PC-3 (cell line): Measurements from ENCODE around the gene CACNA1C. TPM values are rescaled to one million over a fixed set of nuclear protein-coding genes. Genes with fewer than 3 reads are reported as not detected.

ENCODE experiments used
- ATAC-seq: fragments of 200-7000 bp; cut with Tn5 transposase; 2 replicates; pipeline ENCODE4 v1.9.1; 2020; ENCODE audit warnings: mild to moderate bottlenecking, moderate library complexity
- BruUV-seq: library from RNA; stranded (reverse); fragments of 400-500 nt; replicated peaks from 2 replicates; lab custom pipeline; 2021; lab: Mats Ljungman, UMichigan
- CTCF ChIA-PET: fragments of 300-600 bp; sonication (Branson Sonifier 250); formaldehyde crosslinking; loops from one replicate; lab custom pipeline; 2022; ENCODE audit warnings: antibody characterized with exemption; lab: Charles Lee
- POLR2A ChIA-PET: fragments of 300-600 bp; sonication (Branson Sonifier 250); formaldehyde crosslinking; loops from one replicate; lab custom pipeline; 2022; ENCODE audit warnings: antibody characterized with exemption; ENCODE audit not compliant: unreplicated experiment; lab: Charles Lee
- DNase-seq: peaks from one replicate; pipeline ENCODE4 v3.0.0-alpha.2; 2015
- H2AFZ ChIP-seq: fragments of 300-600 bp; sonication (generic); 2 replicates; pipeline ENCODE4 v1.6.0; 2016; ENCODE audit warnings: antibody characterized with exemption, low read length
- H3F3A ChIP-seq: fragments of 300-600 bp; sonication (generic); one replicate; pipeline ENCODE4 v1.6.0; 2017; ENCODE audit warnings: antibody characterized with exemption, low read length, control low read depth, mild to moderate bottlenecking; ENCODE audit not compliant: unreplicated experiment
- H3K27ac ChIP-seq: fragments of 300-600 bp; sonication (generic); 2 replicates; pipeline ENCODE4 v1.5.1; 2016; ENCODE audit warnings: mild to moderate bottlenecking, low read length
- H3K27me3 ChIP-seq: fragments of 300-600 bp; sonication (generic); 2 replicates; pipeline ENCODE4 v1.6.1; 2016; ENCODE audit warnings: low read length, mixed read lengths
- H3K36me3 ChIP-seq: fragments of 300-600 bp; sonication (generic); 2 replicates; pipeline ENCODE4 v1.6.1; 2016; ENCODE audit warnings: low read depth, mixed run types, low read length, mixed read lengths
- H3K4me1 ChIP-seq: fragments of 300-600 bp; sonication (generic); 2 replicates; pipeline ENCODE4 v1.5.1; 2016; ENCODE audit warnings: low read length; ENCODE audit not compliant: insufficient read depth
- H3K4me2 ChIP-seq: fragments of 300-600 bp; sonication (generic); 2 replicates; pipeline ENCODE4 v1.6.0; 2016; ENCODE audit warnings: low read length
- H3K4me3 ChIP-seq: fragments of 300-600 bp; sonication (generic); 2 replicates; pipeline ENCODE4 v1.5.1; 2016; ENCODE audit warnings: mild to moderate bottlenecking, low read length, mixed read lengths
- H3K79me2 ChIP-seq: fragments of 300-600 bp; sonication (generic); 2 replicates; pipeline ENCODE4 v1.6.1; 2017; ENCODE audit warnings: low read length, mixed read lengths
- H3K9ac ChIP-seq: fragments of 300-600 bp; sonication (generic); 2 replicates; pipeline ENCODE4 v1.6.0; 2016; ENCODE audit warnings: mild to moderate bottlenecking, low read length
- H3K9me2 ChIP-seq: fragments of 300-600 bp; sonication (generic); replicated peaks from 2 replicates; pipeline ENCODE4 v1.6.1; 2016; ENCODE audit warnings: mixed run types, low read length, mixed read lengths
- H3K9me3 ChIP-seq: fragments of 300-600 bp; sonication (generic); 2 replicates; pipeline ENCODE4 v1.6.1; 2016; ENCODE audit warnings: low read length, mixed read lengths
- H4K20me1 ChIP-seq: fragments of 300-600 bp; sonication (generic); 2 replicates; pipeline ENCODE4 v1.6.1; 2016; ENCODE audit warnings: low read length, mixed read lengths
- EZH2 ChIP-seq: fragments of 300-600 bp; sonication (generic); IDR thresholded peaks from one replicate; pipeline ENCODE4 v1.6.1; 2017; ENCODE audit warnings: antibody characterized with exemption, mild to moderate bottlenecking, low read length; ENCODE audit not compliant: unreplicated experiment
- EZH2phosphoT487 ChIP-seq: fragments of 300-600 bp; sonication (generic); IDR thresholded peaks from 2 replicates; pipeline ENCODE4 v1.6.1; 2018; ENCODE audit warnings: mild to moderate bottlenecking, antibody characterized with exemption, low read length, borderline replicate concordance
- intact Hi-C: fragments of 100-400 bp; cut with micrococcal nuclease; formaldehyde crosslinking; loops from 2 replicates; pipeline ENCODE4 v1.9.0; 2023
- total RNA-seq: library from RNA; depleted of rRNA; stranded (reverse); fragments of >200 nt; gene quantifications from 2 replicates; pipeline ENCODE4 v1.2.3, GENCODE V29; 2014
- TF ChIP-seq, protein P1 (sequence below): fragments of 300-600 bp; sonication (generic); conservative IDR thresholded peaks from 2 replicates; pipeline ENCODE4 v1.5.1; 2017; ENCODE audit warnings: antibody characterized with exemption, low read depth, mild to moderate bottlenecking, low read length

The CACNA1C gene
- total RNA-seq, 1 experiment from 2014 or later: not detected

DNA sequence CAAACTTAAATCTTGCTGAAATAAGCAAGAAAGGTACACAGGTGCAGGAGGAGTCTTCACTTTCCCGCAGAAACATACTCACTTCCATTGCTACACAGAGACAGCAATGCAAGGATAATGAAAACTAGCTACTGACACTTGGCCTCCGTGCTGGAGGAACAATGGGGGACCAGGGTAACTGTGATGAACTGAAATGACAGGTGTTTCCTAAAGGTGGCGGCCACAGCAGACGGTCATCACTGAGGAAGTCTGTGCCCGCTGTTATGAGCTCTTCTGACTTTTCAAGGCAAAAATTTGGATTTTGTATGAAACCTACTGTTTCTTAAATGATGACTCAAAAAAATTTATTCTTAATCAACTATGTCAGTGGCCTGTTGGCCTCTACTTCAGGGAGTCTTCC lies 189.4 kb downstream of the CACNA1C start:
- Histone ChIP-seq H3F3A (no peaks in the 10 kb centered on the region), H3K4me3 (no peak overlapping the region), H3K4me1 (no peaks in the 10 kb centered on the region), H3K36me3 (no peaks in the 10 kb centered on the region), H3K27ac (no peak overlapping the region), H3K4me2 (no peak overlapping the region), H3K9me2 (no peaks in the 10 kb centered on the region), H3K9me3 (no peaks in the 10 kb centered on the region), H3K9ac (no peak overlapping the region), H2AFZ (no peak overlapping the region), H3K79me2 (no peaks in the 10 kb centered on the region), H3K27me3 (peaks cover 37% of the 10 kb centered on the region), H4K20me1 (no peaks in the 10 kb centered on the region)
- BruUV-seq: no TSS peak
- intact Hi-C loops: no loop called here
- TF ChIP-seq EZH2: no peak
- TF ChIP-seq, protein P1, sequence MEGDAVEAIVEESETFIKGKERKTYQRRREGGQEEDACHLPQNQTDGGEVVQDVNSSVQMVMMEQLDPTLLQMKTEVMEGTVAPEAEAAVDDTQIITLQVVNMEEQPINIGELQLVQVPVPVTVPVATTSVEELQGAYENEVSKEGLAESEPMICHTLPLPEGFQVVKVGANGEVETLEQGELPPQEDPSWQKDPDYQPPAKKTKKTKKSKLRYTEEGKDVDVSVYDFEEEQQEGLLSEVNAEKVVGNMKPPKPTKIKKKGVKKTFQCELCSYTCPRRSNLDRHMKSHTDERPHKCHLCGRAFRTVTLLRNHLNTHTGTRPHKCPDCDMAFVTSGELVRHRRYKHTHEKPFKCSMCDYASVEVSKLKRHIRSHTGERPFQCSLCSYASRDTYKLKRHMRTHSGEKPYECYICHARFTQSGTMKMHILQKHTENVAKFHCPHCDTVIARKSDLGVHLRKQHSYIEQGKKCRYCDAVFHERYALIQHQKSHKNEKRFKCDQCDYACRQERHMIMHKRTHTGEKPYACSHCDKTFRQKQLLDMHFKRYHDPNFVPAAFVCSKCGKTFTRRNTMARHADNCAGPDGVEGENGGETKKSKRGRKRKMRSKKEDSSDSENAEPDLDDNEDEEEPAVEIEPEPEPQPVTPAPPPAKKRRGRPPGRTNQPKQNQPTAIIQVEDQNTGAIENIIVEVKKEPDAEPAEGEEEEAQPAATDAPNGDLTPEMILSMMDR: no peak
- no peak for TF ChIP-seq EZH2phosphoT487
- ATAC-seq (no peak), DNase-seq (no peak)
- POLR2A ChIA-PET: no interaction called here
- CTCF ChIA-PET: no interaction called here

- Histone ChIP-seq H3K4me3 (no peak overlapping the region), H3K9me2 (no peaks in the 10 kb centered on the region), H3K9ac (no peak overlapping the region), H3K79me2 (no peaks in the 10 kb centered on the region), H3K27me3 (peaks cover 37% of the 10 kb centered on the region), H3K4me2 (no peak overlapping the region), H2AFZ (no peak overlapping the region), H3K36me3 (no peaks in the 10 kb centered on the region), H4K20me1 (no peaks in the 10 kb centered on the region), H3K27ac (no peak overlapping the region), H3F3A (no peaks in the 10 kb centered on the region), H3K9me3 (no peaks in the 10 kb centered on the region), H3K4me1 (no peaks in the 10 kb centered on the region)
- ChIA-PET CTCF (no interaction called here), POLR2A (no interaction called here)
- no peak for TF ChIP-seq EZH2
- TF ChIP-seq, protein P1: no peak
- TF ChIP-seq EZH2phosphoT487: no peak
- ATAC-seq (no peak), DNase-seq (no peak)
- no TSS peak for BruUV-seq
- intact Hi-C loops: no loop called here
These were observed 190.0 kb downstream of the CACNA1C start for GRCh38 chr12:2242816-2243215.

GRCh38 chr12:2243275-2243674 lies 190.5 kb downstream of the CACNA1C start:
- H3K79me2 ChIP-seq: no peaks in the 10 kb centered on the region
- no peak overlapping the region for H2AFZ ChIP-seq
- no peak overlapping the region for H3K4me3 ChIP-seq
- peaks cover 33% of the 10 kb centered on the region for H3K27me3 ChIP-seq
- DNase-seq (no peak), ATAC-seq (no peak)
- H3K4me1 ChIP-seq: no peaks in the 10 kb centered on the region
- ChIA-PET CTCF (no interaction called here), POLR2A (no interaction called here)
- H4K20me1 ChIP-seq: no peaks in the 10 kb centered on the region
- H3K9me3 ChIP-seq: no peaks in the 10 kb centered on the region
- H3K36me3 ChIP-seq: no peaks in the 10 kb centered on the region
- H3K9me2 ChIP-seq: no peaks in the 10 kb centered on the region
- no peak overlapping the region for H3K27ac ChIP-seq
- no peaks in the 10 kb centered on the region for H3F3A ChIP-seq
- intact Hi-C loops: no loop called here
- no TSS peak for BruUV-seq
- H3K4me2 ChIP-seq: no peak overlapping the region
- TF ChIP-seq EZH2phosphoT487 (no peak), EZH2 (no peak)
- TF ChIP-seq, protein P1: no peak
- H3K9ac ChIP-seq: no peak overlapping the region
